LoVo (cell line): ENCODE data around the gene ZNF260.
"Not testable (repeated sequence)": the region's sequence is repeated elsewhere in the genome, so short reads cannot be mapped to it uniquely, and the experiment has no call there.

Source experiments
- DNase-seq: peaks from one replicate; pipeline ENCODE4 v3.0.0-alpha.2; 2016; ENCODE audit warnings: low spot score

Gene ZNF260

DNA sequence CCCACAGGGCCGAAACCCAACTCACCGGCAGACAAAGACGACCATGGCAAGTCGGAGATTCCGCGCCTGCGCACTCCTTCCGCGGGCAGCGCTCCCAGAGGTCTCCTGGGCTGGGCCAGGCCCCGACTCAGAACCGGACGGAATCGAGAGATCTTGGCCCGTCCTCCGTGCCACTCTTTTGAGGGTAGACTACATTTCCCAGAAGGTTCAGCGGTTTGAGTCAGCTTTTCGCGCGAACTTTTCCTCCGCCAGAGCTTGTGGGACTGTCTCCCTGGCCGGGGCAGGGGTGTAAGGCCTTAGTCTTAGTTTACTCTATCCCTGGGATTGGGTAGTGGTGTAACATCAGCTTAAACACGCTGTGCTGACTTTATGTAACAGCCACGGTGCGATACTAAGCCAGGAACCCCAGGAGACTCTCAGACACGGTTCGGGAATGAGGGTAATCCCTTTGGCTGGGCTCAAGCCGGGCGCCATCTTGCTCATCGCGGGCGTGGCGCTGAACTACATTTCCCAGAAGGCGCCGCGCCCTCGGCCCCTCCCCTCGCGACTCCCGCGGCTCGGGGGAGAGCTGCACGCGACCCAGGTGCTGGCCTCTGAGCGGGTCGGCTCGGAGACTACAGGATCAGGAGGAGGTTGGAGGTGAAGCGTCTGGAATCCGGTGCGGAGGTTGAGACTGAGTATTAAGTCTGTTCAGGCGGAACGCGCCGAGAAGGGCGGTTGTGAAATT lies at the start of gene ZNF260:
Gene ZNF260 (minus strand): TSS at position 78 of the 727 bp plus-strand sequence. CDS start 13,033 bp downstream, outside the sequence.
- DNase-seq: no peak

DNA sequence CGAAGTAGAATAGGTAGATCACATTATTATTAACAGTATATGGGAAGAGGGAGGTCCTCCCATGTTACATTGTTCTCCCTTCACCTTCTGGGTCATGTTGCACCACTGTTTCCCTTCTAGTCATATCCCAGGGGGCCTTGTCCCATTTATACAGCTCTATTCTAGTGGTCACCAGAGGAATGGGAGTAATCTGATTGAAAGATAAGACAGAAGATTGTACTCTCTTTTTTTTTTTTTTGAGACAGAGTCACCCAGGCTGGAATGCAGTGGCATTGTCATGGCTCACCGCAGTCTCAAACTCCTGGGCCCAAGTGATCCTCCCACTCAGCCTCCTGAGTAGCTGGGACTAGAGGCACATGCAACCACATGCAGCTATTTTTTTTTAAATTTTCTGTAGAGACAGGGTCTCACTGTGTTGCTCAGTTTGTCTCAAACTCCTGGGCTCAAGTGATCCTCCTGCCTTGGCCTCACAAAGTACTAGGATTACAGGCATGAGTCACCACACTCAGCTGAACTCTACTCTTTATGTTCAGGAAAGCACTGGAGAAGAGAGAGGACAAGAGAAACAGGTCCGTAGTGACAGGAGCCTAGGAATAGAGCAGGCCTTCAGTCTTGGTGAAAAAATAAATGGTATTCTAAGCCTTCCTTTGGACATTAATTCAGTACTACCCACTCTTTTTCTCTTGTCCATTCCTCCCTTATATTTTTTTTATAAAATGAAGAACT lies 49.4 kb upstream of the ZNF260 start:
- DNase-seq: no peak

DNA sequence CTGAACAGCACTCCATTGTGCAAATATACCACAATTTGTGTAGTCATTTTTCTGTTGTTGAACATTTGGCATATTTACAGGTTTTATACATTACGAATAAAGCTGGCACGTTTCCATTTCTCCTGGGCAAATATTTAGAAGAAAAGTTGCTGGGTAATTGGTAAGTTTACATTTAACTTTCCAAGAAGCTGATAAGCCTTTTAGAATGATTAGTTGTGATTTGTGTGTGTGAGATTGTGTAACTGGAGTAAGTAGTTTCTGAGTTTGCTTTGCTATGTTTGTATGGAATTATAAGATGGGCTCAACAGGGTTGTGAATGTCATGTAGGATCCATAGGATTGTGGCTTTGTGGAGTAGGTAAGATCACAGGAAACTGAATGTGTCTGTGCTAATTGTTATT lies 46.7 kb upstream of the ZNF260 start:
- DNase-seq: no peak

DNA sequence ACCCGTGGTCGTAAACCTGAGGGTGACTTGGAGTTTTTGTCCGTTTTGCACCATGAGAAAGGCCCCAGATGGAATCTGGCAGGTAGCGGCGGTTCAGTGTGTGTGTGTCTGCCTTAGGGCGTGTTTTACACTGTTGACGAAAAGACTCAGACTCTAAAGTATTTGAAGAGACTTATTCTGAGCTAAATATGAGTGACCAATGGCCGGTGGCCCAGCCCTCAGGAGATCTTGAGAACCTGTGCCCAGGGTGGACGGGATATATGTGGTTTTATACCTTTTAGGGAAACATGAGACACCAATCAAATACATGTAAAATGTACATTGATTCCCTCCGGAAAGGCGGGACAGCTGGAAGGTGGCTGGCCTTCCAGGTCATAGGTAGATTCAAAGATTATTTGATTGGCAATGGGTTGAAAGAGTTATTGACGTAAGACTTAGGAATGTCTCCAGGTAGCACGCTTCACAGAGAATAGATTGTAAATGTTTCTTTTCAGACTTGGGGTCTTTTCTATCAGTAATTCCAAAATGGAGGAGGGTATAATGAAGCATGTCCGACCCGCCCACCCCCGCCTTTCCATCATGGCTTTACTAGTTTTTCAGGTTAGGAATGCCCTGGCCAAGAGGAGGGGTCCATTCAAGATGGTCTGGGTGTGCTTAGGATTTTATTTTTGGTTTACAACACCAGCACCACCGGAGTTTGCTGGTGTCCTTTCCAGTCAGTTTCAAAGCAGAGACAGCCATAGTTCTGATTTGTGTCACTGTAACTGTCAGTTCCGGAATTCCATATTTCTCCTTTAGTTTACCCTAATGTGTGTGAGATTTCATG lies 46.0 kb upstream of the ZNF260 start:
- no peak for DNase-seq

DNA sequence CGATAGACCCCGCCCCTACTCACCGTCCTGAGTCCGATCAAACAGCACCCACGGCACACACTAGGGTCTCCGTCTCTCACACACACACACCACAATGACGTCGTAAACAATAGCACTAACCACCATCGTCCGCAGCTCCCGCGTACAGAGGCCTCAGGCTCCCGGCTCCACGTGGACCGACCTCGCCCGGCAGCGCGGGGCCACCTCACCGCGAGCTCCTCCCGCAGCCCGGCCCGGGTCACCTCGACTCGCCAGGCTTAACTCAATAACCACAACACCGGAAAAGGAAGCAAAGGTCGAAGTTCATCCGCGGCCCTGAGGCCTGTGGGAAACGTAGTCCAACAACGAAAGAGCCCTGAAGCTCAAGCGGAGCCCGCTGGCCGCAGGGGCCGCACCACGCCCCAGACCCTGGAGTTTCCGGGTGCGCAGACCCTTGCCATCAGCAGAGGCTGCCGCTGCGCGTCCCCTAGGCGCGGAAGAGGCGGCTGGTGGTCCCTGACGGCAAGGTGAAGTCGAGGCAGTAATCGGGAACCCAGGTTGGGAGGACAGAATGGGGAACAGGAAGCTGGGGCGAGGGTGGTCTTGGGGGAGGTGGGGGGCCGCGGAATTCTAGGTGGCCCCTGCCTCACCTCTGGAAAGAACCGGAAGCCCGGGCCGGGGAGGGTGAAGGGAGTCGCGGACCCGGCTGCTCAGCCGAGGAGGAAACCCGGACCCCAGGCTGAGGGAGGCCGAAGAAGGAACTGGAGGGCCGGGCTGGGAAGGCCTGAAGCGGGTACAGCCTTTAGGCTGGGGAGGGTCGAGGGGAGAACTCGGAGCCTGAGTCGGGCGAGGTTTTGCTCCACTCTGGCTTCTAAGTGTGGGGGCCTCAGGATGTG lies 45.2 kb upstream of the ZNF260 start, which contains the start of gene ZNF529:
Gene ZNF529 (minus strand): TSS at position 273 of the 875 bp plus-strand sequence. CDS start 946 bp downstream, outside the sequence.
- no peak for DNase-seq

DNA sequence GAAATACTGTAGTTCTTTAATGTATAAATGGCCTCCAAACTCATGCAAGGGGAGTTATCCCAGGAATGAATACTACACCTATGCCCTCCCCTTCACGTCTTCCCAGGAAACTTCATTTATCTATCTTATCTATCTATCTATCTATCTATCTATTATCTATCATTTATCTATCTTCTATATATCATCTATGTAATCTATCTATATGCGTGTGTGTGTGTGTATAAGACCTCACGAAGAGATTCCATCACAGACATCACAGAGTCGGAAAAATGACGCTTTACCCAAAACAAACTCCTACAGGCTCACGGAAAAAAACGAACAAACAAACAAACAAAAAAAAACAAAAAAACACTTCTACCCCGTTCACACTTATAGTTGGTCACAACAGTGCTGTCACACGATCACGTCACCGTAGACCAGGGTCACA lies 44.5 kb upstream of the ZNF260 start:
- no peak for DNase-seq

DNA sequence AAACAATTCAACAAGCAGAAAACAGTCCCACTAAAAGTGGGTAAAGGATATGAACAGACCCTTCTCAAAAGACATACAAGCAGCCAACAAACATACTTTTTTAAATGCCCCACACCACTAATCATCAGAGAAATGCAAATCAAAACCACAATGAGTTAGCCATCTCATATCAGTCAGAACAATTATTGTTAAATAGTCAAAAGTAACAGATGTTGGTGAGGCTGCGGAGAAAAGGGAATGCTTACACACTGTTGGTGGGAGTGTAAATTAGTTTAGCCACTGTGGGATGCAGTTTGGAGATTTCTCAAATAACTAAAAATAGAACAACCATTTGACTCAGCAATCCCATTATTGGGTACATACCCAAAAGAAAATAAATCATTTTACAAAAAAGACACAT lies 36.3 kb upstream of the ZNF260 start:
- no peak for DNase-seq

DNA sequence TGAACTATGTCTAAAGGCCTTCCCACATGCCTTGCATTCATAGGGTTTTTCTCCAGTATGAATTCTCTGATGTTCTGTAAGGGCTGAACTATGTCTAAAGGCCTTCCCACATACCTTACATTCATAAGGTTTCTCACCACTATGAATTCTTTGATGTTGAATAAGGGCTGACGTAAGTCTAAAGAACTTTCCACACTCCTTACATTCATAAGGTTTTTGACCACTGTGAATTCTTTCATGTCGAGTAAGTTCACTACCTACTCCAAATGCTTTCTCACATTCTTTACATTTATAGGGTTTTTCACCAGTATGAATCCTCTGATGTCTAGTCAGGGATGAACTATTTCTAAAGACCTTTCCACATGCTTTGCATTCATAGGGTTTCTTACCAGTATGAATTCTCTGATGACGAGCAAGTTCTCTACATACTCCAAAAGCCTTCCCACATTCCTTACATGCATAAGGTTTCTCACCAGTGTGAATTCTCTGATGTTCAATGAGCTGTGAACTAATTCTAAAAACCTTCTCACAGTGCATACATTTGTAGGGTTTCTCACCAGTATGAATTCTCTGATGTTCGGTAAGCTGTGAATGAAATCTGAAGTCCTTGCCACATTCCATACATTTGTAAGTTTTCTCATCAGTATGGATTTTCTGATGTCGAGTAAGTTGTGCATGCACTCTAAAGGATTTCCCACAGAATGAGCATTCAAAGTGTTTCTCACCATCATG lies 19.1 kb upstream of the ZNF260 start:
- DNase-seq: no peak

DNA sequence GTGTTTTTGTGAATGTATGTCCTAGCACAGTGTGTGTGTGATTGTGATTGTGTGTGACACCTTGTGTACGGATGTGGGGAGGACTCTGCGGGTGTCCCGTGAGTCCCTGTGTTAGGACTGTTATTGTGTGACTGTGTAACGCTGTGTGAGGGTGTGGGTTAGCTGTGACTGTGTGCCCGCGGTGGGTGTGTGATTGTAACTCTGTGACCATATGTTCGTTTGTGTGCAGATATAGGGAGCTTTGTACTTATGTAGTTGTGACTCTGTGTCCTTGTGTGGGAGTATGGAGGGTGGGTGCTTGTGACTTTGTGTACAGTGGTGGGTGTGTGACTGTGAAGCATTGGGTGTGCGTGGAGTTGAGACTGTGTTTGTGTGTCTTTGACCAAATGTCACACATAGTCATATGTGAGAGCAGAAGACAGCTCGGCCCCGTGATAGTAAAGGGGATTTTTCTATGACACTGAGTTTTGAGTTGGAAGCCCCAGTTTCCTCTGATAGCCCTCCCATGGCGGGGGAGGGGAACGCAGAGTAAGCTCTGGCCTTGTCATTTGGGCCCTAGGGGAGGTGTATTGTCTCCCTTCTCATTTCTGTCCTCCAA lies 949 bp upstream of the ZNF260 start:
- DNase-seq: no peak

DNA sequence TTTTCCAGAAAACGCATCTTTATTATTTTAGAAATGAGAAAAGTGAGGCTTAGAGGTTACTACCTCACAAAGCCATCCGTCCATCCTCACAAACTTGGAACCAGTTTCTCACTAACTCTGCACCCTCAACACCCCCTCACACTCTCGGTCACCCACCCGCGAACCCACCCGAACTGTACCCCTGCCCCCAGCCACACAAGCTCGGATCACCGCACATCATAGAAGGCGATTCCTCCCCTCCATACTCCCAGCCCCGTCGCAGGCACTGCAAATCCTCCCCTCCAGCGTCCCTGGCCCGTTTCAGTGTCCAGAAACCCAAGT lies 238 bp downstream of the ZNF260 start:
- DNase-seq: no peak

DNA sequence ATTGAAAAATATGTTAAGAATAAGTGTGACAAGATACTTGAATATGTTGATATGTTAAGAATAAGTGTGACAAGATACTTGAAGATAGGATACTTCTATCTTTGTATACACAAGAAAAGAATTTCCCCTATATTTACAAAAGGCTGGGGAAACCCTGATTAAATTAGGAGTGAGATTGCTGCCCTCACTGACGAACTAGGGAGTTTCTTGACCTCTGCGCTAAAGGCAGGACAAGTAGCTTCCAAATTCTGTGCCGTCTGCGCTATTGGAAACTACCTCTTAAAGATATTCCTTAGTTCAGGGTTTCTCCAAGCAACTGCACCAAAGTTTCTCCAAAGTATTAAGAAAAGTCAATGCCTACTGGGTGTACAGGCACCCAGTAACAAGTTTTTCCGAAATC lies 730 bp downstream of the ZNF260 start:
- no peak for DNase-seq

DNA sequence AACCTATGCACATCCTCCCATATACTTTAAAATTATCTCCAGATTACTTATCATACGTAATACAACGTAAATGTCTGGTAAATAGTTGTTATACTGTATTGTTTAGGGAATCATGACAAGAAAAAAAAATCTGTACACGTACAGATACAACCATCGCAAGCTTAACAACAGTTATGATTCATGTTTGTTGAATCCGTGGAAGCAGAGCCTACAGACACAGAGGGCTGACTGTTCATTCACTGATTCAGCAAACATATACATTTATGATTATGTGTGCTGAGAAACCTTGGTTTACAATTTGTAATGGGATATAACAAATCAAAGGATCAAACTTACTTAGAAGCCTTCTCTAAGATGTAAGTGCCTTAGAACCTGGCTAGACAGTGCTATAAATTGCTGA lies 1.5 kb downstream of the ZNF260 start:
- DNase-seq: no peak

DNA sequence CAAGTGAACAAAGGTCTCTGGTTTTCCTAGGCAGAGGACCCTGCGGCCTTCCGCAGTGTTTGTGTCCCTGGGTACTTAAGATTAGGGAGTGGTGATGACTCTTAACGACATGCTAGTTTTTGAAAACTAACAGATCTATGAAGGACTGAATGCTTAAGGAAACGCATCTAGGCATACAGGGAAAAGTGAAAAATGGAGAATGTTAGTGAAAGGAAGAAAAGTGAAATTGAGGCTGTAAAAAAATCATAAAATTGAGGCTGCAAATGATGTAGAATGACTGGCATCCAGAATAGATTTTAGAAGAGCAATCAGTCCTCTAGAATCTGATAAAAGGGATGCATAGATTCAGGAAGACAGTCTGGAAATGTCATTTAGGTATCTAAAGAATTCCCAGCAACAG lies 3.5 kb downstream of the ZNF260 start:
- no peak for DNase-seq

DNA sequence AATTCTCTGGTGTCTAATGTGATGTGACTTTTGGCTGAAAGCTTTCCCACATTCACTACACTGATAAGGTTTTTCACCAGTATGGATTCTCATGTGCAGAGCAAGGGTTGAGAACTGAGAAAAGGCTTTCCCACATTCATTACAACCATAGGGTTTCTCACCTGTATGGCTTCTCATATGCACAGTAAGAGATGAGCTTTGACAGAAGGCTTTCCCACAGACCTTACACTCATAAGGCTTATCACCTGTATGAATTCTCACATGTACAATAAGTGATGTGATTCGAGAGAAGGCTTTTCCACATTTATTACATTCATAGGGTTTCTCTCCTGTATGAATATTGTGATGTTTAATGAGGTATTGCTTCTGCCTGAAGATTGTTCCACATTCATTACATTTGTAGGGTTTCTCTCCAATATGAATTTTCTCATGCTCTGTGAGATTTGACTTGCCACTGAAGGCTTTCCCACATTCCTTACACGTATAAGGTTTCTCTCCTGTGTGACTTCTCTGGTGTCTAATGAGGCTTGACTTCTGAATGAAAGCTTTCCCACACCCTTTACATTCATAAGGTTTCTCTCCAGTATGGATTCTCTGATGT lies 14.0 kb downstream of the ZNF260 start:
- DNase-seq: no peak

DNA sequence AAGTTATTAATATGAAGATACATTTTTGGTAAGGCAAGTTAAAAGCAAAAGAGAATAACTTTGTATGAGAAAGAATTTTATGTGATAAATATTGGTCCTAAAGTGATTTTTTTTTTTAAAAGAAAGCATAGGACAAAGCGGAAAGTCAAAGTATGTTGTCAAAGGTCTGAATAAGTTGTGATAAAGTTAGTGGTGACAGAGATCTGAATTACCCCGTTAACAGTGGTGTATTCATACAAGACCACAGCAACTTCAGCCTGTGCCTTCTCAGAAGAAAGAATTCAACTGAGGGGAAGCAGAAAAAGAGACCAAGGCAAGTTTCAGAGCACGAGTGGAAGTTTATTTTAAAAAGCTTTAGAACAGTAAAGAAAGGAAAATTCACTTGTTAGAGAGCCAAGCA lies 19.7 kb downstream of the ZNF260 start:
- DNase-seq: no peak

DNA sequence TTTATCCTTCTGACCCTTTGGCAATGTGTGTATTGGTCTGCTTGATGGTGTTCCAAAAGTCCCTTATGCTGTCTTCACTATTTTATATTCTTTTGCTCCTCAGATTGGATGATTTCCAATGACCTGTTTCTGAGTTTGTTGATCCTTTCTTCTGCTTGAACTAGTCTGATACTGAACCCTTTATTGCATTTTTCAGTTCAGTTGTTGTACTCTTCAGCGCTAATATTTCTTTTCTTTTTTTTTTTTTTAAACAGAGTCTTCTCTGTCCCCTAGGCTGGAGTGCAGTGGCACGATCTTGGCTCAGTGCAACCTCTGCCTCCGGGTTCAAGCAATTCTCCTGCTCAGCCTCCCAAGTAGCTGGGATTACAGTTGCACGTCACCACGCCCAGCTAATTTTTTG lies 26.1 kb downstream of the ZNF260 start:
- DNase-seq: no peak

DNA sequence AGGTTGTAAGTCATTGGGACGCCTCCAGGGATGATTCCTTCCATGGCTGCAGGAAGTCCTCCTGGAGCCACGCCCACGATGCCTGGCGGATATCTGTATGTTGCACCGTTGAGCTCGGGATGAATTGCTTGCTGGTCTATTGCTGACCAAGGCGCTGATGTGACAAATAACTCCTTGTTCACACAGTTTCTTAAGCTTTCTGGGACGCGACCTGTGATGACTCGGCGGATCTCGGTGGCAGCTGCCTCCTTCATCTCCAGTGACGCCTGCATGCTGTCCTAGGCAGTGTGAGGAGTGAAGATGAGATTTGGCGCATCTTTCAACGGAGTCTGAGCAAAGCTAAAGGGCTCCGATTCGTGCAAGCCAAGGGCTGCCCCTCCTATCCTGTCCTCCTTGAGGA lies 31.1 kb downstream of the ZNF260 start:
- no peak for DNase-seq

DNA sequence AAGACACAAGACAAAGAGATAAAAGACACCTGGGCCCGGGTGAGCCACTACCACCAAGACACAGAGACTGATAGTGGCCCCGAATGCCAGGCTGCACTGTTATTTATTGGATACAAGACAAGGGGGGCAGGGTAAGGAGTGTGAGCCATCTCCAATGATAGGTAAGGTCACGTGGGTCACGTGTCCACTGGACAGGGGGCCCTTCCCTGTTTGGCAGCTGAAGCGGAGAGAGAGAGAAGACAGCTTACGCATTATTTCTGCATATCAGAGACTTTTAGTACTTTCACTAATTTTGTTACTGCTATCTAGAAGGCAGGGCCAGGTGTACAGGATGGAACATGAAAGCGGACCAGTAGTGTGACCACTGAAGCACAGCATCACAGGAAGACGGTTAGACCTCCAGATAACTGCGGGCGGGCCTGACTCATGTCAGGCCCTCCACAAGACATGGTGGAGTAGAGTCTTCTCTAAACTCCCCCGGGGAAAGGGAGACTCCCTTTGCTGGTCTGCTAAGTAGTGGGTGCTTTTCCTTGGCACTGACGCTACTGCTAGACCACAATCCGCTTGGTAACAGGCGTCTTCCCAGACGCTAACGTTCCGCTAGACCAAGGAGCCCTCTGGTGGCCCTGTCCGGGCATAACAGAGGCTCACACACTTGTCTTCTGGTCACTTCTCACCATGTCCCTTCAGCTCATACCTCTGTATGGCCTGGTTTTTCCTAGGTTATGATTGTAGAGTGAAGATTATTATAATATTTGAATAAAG lies 35.2 kb downstream of the ZNF260 start:
- DNase-seq: not testable (repeated sequence)

DNA sequence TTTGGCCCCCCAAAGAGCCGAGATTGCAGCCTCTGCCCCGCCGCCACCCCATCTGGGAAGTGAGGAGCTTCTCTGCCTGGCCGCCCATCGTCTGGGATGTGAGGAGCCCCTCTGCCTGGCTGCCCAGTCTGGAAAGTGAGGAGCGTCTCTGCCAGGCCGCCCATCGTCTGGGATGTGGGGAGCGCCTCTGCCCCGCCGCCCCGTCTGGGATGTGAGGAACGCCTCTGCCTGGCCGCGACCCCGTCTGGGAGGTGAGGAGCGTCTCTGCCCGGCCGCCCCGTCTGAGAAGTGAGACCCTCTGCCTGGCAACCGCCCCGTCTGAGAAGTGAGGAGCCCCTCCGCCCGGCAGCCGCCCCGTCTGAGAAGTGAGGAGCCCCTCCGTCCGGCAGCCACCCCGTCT lies 37.2 kb downstream of the ZNF260 start:
- DNase-seq: not testable (repeated sequence)
